Fibroblast of the aortic adventitia (primary cell): ENCODE results near the gene CSNK1G2. TPM values are rescaled to one million over a fixed set of nuclear protein-coding genes. Genes with fewer than 3 reads are reported as not detected.

Source experiments
- DNase-seq: peaks from one replicate; pipeline ENCODE4 v3.0.0-alpha.2; 2010; ENCODE audit warnings: low read depth
- H3K4me3 ChIP-seq: 2 replicates; pipeline ENCODE4 v1.5.1; 2011; ENCODE audit warnings: low read depth, mild to moderate bottlenecking, control low read depth, low read length, moderate library complexity
- total RNA-seq: library from RNA; depleted of rRNA; stranded (reverse); fragments of >200 nt; gene quantifications from 2 replicates; pipeline ENCODE4 v1.2.3, GENCODE V29; 2012; ENCODE audit warnings: low replicate concordance
- TF ChIP-seq, protein P1 (sequence below): IDR thresholded peaks from 2 replicates; pipeline ENCODE4 v1.5.1; 2011; ENCODE audit warnings: mild to moderate bottlenecking, low read length, control low read depth, inconsistent platforms; ENCODE audit not compliant: insufficient read depth

The CSNK1G2 gene
- total RNA-seq, 1 donor: 47.5 TPM

DNA sequence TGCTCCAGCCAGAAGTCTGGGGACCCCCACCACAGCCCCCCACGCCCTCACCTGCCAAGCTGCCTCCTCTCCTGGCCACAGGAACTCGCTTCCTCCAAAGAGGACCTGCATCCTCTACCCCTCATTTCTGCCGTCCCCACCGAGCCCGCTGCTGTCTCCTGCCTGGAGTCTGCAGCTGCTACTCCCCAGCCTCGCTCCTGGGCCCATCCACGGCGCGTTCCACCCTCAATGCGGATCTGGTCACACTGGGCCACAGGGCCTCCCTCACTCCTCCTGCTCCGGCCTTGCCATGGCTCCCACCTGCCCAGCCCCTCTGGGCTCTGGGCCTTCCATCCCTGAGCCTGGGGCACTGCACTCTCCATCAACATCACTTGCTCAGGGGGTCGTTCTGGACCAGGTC is 70.2 kb downstream of the CSNK1G2 start:
- DNase-seq: no peak
- TF ChIP-seq, protein P1, sequence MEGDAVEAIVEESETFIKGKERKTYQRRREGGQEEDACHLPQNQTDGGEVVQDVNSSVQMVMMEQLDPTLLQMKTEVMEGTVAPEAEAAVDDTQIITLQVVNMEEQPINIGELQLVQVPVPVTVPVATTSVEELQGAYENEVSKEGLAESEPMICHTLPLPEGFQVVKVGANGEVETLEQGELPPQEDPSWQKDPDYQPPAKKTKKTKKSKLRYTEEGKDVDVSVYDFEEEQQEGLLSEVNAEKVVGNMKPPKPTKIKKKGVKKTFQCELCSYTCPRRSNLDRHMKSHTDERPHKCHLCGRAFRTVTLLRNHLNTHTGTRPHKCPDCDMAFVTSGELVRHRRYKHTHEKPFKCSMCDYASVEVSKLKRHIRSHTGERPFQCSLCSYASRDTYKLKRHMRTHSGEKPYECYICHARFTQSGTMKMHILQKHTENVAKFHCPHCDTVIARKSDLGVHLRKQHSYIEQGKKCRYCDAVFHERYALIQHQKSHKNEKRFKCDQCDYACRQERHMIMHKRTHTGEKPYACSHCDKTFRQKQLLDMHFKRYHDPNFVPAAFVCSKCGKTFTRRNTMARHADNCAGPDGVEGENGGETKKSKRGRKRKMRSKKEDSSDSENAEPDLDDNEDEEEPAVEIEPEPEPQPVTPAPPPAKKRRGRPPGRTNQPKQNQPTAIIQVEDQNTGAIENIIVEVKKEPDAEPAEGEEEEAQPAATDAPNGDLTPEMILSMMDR: no peak
- no peak overlapping the region for H3K4me3 ChIP-seq

DNA sequence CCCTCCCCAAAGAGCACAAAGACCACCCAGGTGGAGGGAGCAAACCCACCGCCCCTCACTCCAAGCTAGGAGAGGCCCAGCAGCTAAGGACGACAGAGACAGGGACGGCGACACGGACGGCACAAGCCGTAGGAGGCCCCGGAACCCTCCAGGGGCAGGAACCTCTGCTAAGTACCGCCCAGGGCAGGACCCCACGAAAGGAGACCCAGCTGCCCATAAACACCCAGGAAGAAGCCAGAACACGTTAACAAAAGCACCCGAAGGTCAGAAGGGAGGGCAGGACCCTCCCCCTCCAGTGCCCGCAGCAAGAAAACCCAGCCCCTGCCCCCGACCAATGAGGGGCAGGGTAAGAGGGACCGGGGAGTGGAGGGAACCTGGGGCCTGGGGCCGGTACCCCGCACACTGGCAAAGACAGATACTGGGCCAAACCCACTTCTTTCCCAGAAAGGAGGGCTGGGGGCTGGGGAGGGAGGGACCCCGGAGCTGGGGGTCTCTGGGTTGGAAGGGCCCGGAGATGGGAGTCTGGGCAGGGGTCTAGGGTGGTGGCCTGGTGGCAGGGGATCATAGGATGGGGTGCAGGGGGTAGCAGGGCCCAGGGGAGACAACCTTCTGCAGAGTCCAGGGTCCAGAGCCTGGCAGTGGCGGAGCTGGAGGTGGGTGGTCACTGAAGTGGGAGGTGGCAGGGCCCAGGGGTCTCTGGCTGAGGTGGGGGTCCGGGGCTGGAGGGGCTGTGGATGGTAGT is 72.1 kb downstream of the CSNK1G2 start:
- H3K4me3 ChIP-seq: no peak overlapping the region

DNA sequence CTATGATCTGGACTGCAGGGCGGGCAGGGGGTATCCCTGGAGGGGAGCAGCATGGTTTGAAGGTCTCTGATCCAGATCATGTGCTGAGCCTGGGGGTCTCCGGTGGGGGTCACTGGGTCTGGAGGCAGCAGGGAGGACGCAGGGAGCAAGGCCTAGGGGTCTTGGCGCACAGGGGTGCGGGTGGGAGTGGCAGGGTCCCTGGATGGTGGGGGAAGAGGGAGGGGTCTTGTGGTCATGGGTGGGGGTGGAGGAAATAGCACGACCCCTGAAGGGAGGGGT is 72.7 kb downstream of the CSNK1G2 start:
- DNase-seq: no peak
- H3K4me3 ChIP-seq: no peak overlapping the region
- TF ChIP-seq, protein P1: no peak

More for the DNA sequence above, 72.1 kb downstream of the CSNK1G2 start:
- DNase-seq: no peak
- TF ChIP-seq, protein P1: no peak

DNA sequence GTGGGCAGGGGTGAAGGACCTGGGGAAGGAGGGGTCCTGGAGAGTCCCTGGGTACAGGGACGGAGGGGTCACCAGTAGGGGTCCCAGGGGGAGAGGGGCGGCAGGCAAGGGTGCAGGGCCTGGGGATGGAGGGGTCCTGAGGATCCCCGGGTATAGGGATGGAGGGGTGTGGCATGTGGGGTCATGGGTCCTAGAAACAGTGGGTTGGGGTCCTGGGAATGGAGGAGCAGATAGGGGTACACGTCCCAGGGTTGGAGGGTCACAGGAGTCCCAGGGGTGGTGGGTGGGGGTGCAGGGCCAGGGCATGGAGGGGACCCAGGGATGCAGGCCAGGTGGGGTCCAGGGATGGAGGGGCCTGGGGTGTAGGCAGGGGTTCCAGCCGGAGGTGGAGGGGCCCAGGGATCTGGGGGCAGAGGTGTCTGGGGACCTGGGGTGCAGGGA is 73.2 kb downstream of the CSNK1G2 start:
- TF ChIP-seq, protein P1: no peak
- H3K4me3 ChIP-seq: peak overlapping the region; percentile 81
- DNase-seq: no peak

DNA sequence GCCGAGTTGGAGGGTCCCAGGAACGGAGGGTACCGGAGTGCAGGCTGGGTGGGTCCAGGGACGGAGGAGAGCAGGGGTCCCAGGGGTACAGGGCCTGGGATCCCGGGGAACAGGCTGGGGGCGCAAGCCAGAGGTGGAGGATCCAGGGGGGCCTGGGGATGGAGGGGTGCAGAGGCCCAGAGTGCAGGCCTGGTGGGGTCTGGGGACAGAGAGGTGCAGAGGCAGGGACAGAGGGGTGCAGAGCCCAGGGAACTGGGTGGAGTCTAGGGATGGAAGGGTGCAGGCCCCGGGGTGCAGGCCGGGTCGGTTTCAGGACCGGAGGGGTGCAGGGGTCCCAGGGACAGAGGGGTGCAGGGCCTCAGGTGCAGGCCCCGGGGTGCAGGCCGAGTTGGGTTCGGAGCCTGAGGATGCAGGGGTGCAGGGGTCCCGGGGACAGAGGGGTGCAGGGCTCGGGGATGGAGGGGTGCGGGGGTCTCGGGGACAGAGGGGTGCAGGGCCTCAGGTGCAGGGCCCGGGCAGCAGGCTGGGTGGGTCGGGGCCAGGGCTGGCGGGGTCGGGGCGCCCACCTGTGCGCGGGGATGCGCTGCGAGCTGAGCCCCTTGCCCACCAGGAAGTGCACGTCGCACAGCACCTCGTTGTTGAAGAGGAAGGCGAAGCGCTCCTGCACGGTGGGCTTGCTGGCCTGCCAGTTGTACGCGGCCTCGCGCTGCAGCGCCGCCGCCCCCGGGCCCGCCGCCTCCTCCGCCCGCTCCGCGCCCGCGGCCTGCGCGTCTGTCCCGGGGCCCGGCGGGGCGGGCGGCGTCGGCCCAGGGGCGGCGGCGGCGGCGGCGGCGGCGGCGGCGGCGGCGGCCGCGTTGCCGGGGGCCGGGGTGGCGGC is 74.0 kb downstream of the CSNK1G2 start:
- no peak for DNase-seq
- peak overlapping the region; percentile 81 for H3K4me3 ChIP-seq
- TF ChIP-seq, protein P1: no peak

DNA sequence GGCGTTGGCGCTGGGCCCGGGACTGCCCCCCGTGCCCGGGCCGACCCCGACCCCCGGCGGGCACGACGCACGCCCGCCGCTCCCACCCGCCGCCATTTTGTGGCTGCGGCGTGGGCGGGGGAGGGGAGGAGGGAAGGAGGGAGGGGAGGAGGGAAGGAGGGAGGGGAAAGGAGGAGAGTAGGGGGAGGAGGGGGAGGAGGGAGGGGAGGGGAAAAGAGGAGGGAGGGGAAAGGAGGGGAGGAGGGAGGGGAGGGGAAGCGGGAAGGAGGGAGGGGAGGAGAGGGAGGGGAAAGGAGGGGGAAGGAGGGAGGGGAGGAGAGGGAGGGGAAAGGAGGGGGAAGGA is 74.6 kb downstream of the CSNK1G2 start, which contains the start of gene BTBD2:
TSS of gene BTBD2 (minus strand) at position 107 of the 343 bp plus-strand sequence. CDS start at position 96, 11 bp downstream.
- TF ChIP-seq, protein P1: no peak
- peak within 1 kb of the TSS; percentile 81 for H3K4me3 ChIP-seq
- peak; percentile 93 for DNase-seq
